Hair follicular keratinocyte (primary cell): ENCODE data around the gene ATP6V1G2. TPM values are rescaled to one million over a fixed set of nuclear protein-coding genes. Genes with fewer than 3 reads are reported as not detected.

Experiments
- total RNA-seq: library from RNA; depleted of rRNA; stranded (reverse); fragments of >200 nt; gene quantifications from 2 replicates; pipeline ENCODE4 v1.2.3, GENCODE V29; 2015

The ATP6V1G2 gene
- total RNA-seq, result 0.11 and 0.16 TPM in 2 replicates

GRCh38 chr6:31546339-31546957, at the start of gene ATP6V1G2:
Gene ATP6V1G2 (minus strand): TSS chr6:31546608. CDS start chr6:31546559, 49 bp downstream.

DNA sequence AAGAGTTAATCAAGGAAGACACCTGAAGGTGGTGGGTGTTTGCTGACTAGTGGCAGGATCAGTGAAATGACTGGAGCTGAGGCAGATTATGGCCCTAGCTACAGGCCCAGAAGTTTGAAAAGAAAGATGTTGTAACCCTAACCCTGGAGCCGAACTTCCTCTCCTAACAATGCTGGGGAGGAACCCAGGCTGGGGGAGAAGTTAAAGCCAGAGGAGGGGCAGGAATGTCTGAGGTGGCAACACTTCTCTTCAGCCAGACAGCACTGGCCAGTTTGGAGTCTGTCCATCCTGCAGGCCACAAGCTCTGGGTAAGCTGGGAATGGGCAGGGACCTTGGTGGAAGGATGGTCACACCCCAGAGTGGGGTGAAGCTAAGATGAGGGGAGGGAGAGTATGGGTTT, 39.6 kb upstream of the ATP6V1G2 start, which contains the start of gene LST1:
Gene LST1, plus strand, starts transcription at position 270 of the 400 bp plus-strand sequence. CDS start 1,023 bp downstream, outside the sequence.

DNA sequence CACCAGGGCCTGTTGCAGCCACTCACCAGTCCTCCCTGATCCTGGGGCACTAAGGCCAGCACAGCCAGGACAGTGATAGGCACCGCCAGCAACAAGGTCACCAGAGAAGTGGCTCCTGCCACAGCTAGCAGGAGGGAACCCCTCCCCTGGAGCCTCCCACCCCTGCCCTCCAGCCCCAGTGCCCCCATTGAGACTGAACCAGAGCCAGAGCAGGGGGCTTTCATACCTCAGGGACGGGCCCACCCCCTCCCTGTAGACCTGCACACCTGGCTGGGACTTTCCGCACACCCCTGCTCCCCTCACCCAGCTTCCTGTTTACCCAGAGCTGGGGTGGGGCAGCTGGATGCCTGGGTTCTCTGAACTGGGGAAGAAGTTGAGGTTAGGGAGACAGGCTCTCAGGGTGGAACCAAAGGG, 35.8 kb upstream of the ATP6V1G2 start, which contains the start of gene LTB:
Gene LTB, minus strand, starts transcription at position 195 of the 414 bp plus-strand sequence. Its CDS starts 7 bp downstream, at position 188.

DNA sequence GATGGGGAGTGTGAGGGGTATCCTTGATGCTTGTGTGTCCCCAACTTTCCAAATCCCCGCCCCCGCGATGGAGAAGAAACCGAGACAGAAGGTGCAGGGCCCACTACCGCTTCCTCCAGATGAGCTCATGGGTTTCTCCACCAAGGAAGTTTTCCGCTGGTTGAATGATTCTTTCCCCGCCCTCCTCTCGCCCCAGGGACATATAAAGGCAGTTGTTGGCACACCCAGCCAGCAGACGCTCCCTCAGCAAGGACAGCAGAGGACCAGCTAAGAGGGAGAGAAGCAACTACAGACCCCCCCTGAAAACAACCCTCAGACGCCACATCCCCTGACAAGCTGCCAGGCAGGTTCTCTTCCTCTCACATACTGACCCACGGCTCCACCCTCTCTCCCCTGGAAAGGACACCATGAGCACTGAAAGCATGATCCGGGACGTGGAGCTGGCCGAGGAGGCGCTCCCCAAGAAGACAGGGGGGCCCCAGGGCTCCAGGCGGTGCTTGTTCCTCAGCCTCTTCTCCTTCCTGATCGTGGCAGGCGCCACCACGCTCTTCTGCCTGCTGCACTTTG, 29.0 kb upstream of the ATP6V1G2 start, which contains the start of gene TNF:
Gene TNF, plus strand, starts transcription at position 231 of the 567 bp plus-strand sequence. Its CDS starts 177 bp downstream, at position 408.

GRCh38 chr6:31572041-31572911, 25.9 kb upstream of the ATP6V1G2 start, which contains the start of gene LTA:
Gene LTA (plus strand): TSS chr6:31572289. CDS start chr6:31572743, 454 bp downstream.

GRCh38 chr6:31546958-31547726, 734 bp upstream of the ATP6V1G2 start, which contains the start of gene NFKBIL1:
Gene NFKBIL1 (plus strand): TSS chr6:31547608. CDS start chr6:31547695, 87 bp downstream.

GRCh38 chr6:31541658-31542521, 4.5 kb downstream of the ATP6V1G2 start, which contains the start of gene DDX39B:
Gene DDX39B (minus strand): TSS chr6:31542003. CDS start chr6:31540532, 1,471 bp downstream.

DNA sequence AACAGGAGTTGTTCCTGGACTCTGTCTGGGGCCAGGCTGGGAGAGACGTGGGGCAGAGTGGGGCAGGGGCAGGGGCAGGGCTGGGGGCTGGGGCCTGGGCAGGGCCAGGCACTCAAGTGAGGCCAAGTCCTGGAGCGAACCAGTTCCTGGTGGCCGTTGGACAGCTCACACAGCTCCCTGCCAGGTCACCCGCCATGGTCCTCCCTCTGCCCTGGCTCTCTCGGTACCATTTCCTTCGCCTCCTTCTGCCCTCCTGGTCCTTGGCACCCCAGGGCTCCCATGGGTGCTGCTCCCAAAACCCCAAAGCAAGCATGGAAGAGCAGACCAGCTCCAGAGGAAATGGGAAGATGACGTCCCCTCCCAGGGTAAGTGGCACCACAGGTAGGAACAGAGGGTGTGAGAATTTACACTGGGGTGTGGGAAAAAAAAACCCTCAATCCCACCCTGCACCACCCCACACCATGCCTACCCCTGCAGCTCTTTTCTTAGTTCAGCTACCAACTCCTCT, 17.5 kb downstream of the ATP6V1G2 start, which contains the start of gene MCCD1:
Gene MCCD1, plus strand, starts transcription at position 142 of the 508 bp plus-strand sequence. Its CDS starts 53 bp downstream, at position 195.

GRCh38 chr6:31497531-31498476, 48.6 kb downstream of the ATP6V1G2 start, which contains the start of gene MICB:
Gene MICB (plus strand): TSS chr6:31498145. CDS start chr6:31498194, 49 bp downstream.

Other genes with a start within 250 kb of the ATP6V1G2 start
- 48.4 and 141 TPM in 2 replicates for gene HLA-B, start 189.4 kb downstream of the ATP6V1G2 start, total RNA-seq
- 53.6 and 58.3 TPM in 2 replicates for gene MICA, start 143.0 kb downstream of the ATP6V1G2 start, total RNA-seq
- gene MICB, start 48.5 kb downstream of the ATP6V1G2 start, total RNA-seq, result 8.7 and 16.8 TPM in 2 replicates
- not detected in 2 replicates for gene MCCD1, start 17.6 kb downstream of the ATP6V1G2 start, total RNA-seq
- 438 and 525 TPM in 2 replicates for gene DDX39B, start 4.6 kb downstream of the ATP6V1G2 start, total RNA-seq
- 12.2 and 29.0 TPM in 2 replicates for gene NFKBIL1, start 1.0 kb upstream of the ATP6V1G2 start, total RNA-seq
- not detected in 2 replicates for gene LTA, start 25.7 kb upstream of the ATP6V1G2 start, total RNA-seq
- gene TNF, start 29.0 kb upstream of the ATP6V1G2 start, total RNA-seq, result 3.3 and 4.5 TPM in 2 replicates
- gene LTB, start 35.8 kb upstream of the ATP6V1G2 start, total RNA-seq, result 0.49 and 1.5 TPM in 2 replicates
- not detected in 2 replicates for gene LST1, start 39.7 kb upstream of the ATP6V1G2 start, total RNA-seq
- not detected in 2 replicates for gene NCR3, start 46.4 kb upstream of the ATP6V1G2 start, total RNA-seq
- gene AIF1, start 68.6 kb upstream of the ATP6V1G2 start, total RNA-seq, result not detected in 2 replicates
- 88.0 and 92.7 TPM in 2 replicates for gene PRRC2A, start 74.1 kb upstream of the ATP6V1G2 start, total RNA-seq
- 195 and 196 TPM in 2 replicates for gene BAG6, start 106.1 kb upstream of the ATP6V1G2 start, total RNA-seq
- 1.2 and 2.3 TPM in 2 replicates for gene APOM, start 109.3 kb upstream of the ATP6V1G2 start, total RNA-seq
- 16.0 and 20.2 TPM in 2 replicates for gene C6orf47, start 114.2 kb upstream of the ATP6V1G2 start, total RNA-seq
- gene GPANK1, start 118.4 kb upstream of the ATP6V1G2 start, total RNA-seq, result 13.1 and 16.0 TPM in 2 replicates
- 251 and 316 TPM in 2 replicates for gene CSNK2B, start 119.5 kb upstream of the ATP6V1G2 start, total RNA-seq
- gene LY6G5B, start 123.4 kb upstream of the ATP6V1G2 start, total RNA-seq, result 1.9 and 2.3 TPM in 2 replicates
- gene LY6G5C, start 134.5 kb upstream of the ATP6V1G2 start, total RNA-seq, result 0.70 and 0.76 TPM in 2 replicates
- gene ABHD16A, start 156.7 kb upstream of the ATP6V1G2 start, total RNA-seq, result 24.0 and 27.8 TPM in 2 replicates
- gene LY6G6F, start 160.3 kb upstream of the ATP6V1G2 start, total RNA-seq, result not detected in 2 replicates
- not detected in 2 replicates for gene LY6G6D, start 168.7 kb upstream of the ATP6V1G2 start, total RNA-seq
- gene LY6G6C, start 175.1 kb upstream of the ATP6V1G2 start, total RNA-seq, result 0.15 TPM in 1 of 2 replicates, not detected in the other
- not detected in 2 replicates for gene MPIG6B, start 176.8 kb upstream of the ATP6V1G2 start, total RNA-seq
- 9.5 and 16.1 TPM in 2 replicates for gene DDAH2, start 182.7 kb upstream of the ATP6V1G2 start, total RNA-seq
- gene CLIC1, start 189.9 kb upstream of the ATP6V1G2 start, total RNA-seq, result 805 and 887 TPM in 2 replicates
- gene MSH5, start 193.4 kb upstream of the ATP6V1G2 start, total RNA-seq, result 6.2 and 7.4 TPM in 2 replicates
- 0.70 and 1.5 TPM in 2 replicates for gene SAPCD1, start 216.0 kb upstream of the ATP6V1G2 start, total RNA-seq
- gene VWA7, start 230.7 kb upstream of the ATP6V1G2 start, total RNA-seq, result 0.19 and 0.86 TPM in 2 replicates
- 84.7 and 118 TPM in 2 replicates for gene VARS1, start 249.1 kb upstream of the ATP6V1G2 start, total RNA-seq